Measurements from ENCODE around the gene GDPD1.
"Not testable (repeated sequence)": the region's sequence is repeated elsewhere in the genome, so short reads cannot be mapped to it uniquely, and the experiment has no call there.

GDPD1 gene

DNA sequence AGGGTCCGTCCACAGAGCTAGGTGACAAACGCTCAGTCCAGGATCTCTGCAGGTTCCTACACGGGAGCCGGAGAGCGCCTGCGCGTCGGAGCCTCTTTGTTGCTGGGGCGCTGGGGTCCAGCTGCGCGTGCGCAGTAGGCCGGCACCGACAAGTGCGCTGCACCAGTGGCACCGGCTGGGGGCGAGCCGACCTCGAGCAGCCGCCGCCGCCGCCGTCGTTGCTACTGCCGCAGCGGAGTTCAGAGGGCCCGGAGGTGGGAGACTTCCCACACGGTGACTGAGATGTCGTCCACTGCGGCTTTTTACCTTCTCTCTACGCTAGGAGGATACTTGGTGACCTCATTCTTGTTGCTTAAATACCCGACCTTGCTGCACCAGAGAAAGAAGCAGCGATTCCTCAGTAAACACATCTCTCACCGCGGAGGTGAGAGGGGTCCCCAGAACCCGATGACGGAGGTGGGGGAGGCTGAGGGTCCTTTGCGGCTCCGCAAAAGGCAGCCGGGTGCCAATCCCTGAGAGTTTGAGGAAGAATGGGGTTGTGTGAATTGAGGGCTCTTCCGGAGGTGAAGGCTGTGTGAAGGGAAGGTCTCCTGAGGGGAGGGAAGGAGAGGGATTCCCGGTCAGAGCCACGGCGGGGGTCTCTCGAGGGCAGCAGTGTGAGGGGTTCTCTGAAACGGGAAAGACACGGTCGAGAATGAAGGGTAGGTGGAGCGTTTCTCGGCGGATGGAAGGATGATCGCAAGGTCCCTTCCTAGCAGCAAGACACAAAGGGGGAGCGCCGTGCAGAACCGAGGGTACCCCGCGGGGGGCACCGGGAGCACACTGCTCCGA lies at the start of gene GDPD1:
TSS of gene GDPD1 (plus strand) at position 184 of the 831 bp plus-strand sequence. CDS start at position 283, 99 bp downstream.
- peak; percentile 98 for DNase-seq

- DNase-seq = no peak
Observed at GRCh38 chr17:59172436-59173004, 47.8 kb upstream of the GDPD1 start.

- DNase-seq = no peak
Observed at GRCh38 chr17:59174671-59175070, 45.6 kb upstream of the GDPD1 start.

DNA sequence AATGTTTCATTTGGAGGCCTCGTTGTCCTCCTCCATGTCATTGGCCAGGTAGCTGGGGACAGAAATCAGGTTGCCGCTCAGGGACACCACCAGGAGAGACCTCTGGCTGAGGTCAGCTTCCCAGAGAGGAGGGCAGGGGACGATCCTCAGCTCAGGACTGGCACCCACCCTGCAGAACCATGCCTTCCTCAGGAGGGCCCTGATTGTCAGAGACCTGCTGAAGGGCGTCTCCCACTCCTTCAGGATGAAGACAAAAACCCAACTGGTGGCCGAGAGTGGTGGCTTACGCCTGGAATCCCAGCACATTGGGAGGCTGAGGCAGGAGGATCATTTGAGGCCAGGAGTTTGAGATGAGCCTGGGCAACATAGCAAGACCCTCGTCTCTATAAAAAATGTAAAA lies 45.2 kb upstream of the GDPD1 start:
- no peak for DNase-seq

GRCh38 chr17:59178266-59178985 lies 41.9 kb upstream of the GDPD1 start:
- DNase-seq = no peak

GRCh38 chr17:59179601-59180000 lies 40.7 kb upstream of the GDPD1 start:
- not testable (repeated sequence) for DNase-seq

GRCh38 chr17:59180626-59181025 lies 39.7 kb upstream of the GDPD1 start:
- DNase-seq = no peak

DNA sequence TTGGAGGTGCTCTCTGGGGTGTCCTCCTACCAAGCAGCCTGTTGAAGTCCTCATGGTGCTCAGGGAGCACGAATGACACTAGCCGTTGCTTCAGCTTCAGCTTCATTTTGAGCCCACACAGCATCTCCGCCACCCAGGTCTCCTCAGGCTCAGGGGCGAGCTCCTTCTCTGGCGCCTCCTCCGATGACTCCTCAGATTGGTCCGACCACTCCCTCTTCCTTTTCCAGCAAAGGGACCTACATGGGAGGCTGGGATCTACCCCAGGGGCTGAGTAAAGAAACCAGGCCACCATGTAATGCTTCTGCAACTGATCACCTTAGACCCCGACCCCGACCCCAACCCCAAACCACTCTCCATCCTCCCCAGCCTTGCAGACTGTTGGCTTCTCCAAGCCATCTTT lies 38.8 kb upstream of the GDPD1 start:
- no peak for DNase-seq

GRCh38 chr17:59185997-59186396 lies 34.3 kb upstream of the GDPD1 start:
- no peak for DNase-seq

- DNase-seq = no peak
Observed at GRCh38 chr17:59186850-59187249, 33.5 kb upstream of the GDPD1 start.

DNA sequence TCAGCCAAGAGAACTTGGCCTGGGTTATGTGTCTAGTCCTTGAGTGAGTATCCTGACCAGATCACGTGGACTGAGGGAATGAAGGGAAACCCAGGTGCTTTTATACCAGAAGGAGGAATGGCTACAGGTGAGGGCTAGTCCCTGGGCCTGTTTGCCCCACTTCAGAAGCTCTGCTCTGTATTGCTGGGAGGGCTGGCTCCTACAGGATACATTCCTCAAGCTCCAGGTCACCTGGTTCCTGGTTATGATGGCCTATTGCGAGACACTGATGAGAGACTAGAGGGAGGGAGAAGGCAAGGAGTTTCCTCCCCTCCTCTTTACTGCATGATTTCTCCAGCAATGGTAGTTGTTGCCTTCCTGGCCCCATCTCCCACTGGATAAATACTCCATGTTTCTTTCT lies 29.5 kb upstream of the GDPD1 start:
- DNase-seq = no peak

- no peak for DNase-seq
Observed at GRCh38 chr17:59193336-59193862, 26.9 kb upstream of the GDPD1 start.

- DNase-seq = no peak
Observed at GRCh38 chr17:59199398-59199797, 20.9 kb upstream of the GDPD1 start.

- DNase-seq = no peak
Observed at GRCh38 chr17:59202320-59202719, 18.0 kb upstream of the GDPD1 start.

GRCh38 chr17:59219370-59219769 lies 941 bp upstream of the GDPD1 start:
- no peak for DNase-seq

DNA sequence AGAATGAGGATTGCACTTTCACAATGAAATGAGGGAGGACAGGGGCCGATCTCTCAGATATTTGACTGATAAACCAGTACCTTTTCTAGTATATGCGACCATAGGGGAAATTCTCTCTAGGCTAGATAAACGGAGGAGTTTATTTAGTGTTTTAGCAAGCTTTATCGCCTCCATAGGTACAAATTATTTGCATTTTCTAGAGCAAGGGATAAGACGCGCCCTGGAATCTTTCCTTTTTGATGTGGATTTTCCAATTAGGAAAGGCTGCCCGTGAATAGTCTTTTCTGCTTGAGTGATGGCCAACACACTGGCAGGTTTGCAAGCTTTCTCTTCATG lies 351 bp upstream of the GDPD1 start:
- peak; percentile 77 for DNase-seq

DNA sequence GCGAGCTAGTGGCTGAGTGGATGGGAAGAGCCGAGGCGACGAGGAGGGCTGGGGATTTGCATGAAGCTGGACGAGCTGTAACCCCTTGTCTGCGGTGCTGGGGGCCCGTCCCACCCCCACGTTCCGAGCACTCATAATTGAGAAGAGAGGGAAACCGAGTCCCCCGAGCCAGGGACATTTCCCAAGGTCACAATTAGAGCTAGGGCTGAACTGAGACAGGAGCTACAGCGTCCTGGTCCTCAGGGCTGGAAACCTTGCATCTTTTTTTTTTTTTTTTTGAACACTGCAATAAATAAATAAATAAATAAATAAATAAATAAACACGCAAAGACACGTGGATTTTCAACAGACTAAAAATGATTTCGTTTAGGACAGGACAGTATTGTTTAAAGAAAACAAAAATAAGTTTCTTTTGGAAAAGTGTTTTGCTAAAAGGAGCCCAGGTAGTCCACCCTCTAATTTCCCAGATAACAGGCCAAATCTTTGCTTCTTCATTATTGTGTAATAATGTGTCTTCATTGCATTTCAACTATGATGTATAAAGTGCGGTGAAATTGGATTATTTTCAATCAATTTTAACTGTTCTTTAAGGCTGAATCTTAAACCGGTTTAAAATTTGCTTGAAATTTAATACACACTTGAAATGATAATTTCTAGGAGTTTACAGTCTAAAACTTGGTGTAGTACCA lies 992 bp downstream of the GDPD1 start:
- peak; percentile 37 for DNase-seq

GRCh38 chr17:59223813-59224212 lies 3.5 kb downstream of the GDPD1 start:
- no peak for DNase-seq

DNA sequence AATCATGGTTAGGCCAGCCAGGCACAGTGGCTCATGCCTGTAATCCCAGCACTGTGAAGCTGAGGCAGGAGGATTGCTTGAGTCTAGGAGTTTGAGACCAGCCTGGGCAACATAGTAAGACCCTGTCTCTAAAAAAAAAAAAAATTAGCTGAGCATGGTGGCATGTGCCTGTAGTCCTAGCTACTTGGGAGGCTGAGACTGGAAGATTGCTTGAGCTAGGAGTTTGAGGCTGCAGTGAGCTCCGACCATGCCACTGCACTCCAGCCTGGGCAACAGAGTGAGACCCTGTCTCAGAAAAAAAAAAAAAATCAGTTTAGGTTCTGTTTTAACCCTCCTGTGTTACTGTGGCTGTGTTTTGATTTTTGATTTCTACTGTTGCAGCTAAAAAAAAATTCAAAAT lies 8.3 kb downstream of the GDPD1 start:
- DNase-seq = not testable (repeated sequence)

GRCh38 chr17:59230764-59231163 lies 10.5 kb downstream of the GDPD1 start:
- DNase-seq = no peak

DNA sequence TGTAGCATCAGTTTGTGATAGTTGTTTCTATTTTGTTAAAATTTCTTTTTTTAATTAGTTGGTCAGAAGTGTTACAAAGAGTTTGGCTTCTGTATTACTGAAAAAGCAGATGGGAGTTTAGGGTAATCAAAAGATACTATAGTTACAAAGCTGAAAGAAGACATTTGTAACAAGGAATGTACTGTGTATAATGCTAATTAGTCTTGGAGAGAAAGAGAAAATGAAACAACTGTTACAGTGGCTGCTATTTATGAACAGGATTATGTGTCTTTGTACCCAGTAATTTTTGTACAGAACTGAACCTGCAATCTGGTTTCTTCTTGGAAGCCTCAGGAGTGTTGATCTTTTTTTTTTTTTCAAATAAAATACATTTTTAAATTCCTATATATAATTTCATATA lies 14.3 kb downstream of the GDPD1 start:
- DNase-seq = no peak

GRCh38 chr17:59238906-59239305 lies 18.6 kb downstream of the GDPD1 start:
- no peak for DNase-seq

DNA sequence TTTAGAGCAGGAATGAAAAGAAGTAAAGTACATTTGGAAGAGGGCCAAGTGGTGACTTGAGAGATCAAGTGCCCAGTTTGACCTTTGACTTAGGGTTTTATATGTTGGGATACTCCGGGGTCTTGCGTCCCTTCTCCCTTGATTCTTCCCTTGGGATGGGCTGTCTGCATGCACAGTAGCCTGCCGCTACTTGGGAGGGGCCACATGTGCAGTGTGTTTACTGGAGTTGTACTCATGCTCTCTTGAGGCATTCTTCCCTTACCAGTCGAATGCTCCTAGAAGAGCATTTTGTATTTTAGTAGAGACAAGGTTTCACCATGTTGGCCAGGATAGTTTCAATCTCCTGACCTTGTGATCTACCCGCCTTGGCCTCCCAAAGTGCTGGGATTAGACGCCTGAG lies 23.8 kb downstream of the GDPD1 start:
- DNase-seq = no peak

Measured in NCI-H510A treated with DMSO at 0.1 percent for 48 hours (cell line).